PFSK-1 (cell line): Measurements from ENCODE around the gene FRMD4A.

ENCODE experiments used
- POLR2AphosphoS5 ChIP-seq: IDR thresholded peaks from 2 replicates; pipeline ENCODE4 v1.6.1; 2012; ENCODE audit warnings: low read depth, mild to moderate bottlenecking, control low read depth, low read length, moderate library complexity
- SIN3A ChIP-seq: IDR thresholded peaks from 2 replicates; pipeline ENCODE4 v1.6.1; 2012; ENCODE audit warnings: mild to moderate bottlenecking, low read length, moderate library complexity, borderline replicate concordance; ENCODE audit not compliant: insufficient read depth
- TAF1 ChIP-seq: IDR thresholded peaks from 2 replicates; pipeline ENCODE4 v1.6.1; 2012; ENCODE audit warnings: low read length, control low read depth, borderline replicate concordance; ENCODE audit not compliant: insufficient read depth

- TF ChIP-seq POLR2AphosphoS5 (no peak), TAF1 (no peak), SIN3A (no peak)
Observed at GRCh38 chr10:13887761-13888160, 443.0 kb downstream of the FRMD4A start.
